Measurements from ENCODE around the gene DSG2. TPM values are rescaled to one million over a fixed set of nuclear protein-coding genes. Genes with fewer than 3 reads are reported as not detected.

Gene DSG2
- total and polyA plus RNA-seq, 10 donors = 0.06 to 0.79 (median 0.20) TPM; not detected in 1

GRCh38 chr18:31576670-31577069 is 78.7 kb downstream of the DSG2 start:
- Histone ChIP-seq H3K36me3 (no peaks in the 10 kb centered on the region), H3K4me1 (no peaks in the 10 kb centered on the region), H3K9me3 (no peaks in the 10 kb centered on the region), H3K27me3 (replicated peaks in 1 of 7) (no peaks in the 10 kb centered on the region), H3K27ac (no peak overlapping the region), H3K4me3 (no peak overlapping the region)
- WGBS, 5 donors = 43 to 64% (median 53%) methylated on average over 4 of the region's 4 CpGs
- intact Hi-C loops (cut with DNase I; ENCODE audit: low total_unique reads) = no loop called here
- TF ChIP-seq POLR2A (IDR thresholded peaks at IDR 0.05) (no peak), POLR2AphosphoS5 (IDR thresholded peaks at IDR 0.05) (no peak)
- TF ChIP-seq, protein P1, sequence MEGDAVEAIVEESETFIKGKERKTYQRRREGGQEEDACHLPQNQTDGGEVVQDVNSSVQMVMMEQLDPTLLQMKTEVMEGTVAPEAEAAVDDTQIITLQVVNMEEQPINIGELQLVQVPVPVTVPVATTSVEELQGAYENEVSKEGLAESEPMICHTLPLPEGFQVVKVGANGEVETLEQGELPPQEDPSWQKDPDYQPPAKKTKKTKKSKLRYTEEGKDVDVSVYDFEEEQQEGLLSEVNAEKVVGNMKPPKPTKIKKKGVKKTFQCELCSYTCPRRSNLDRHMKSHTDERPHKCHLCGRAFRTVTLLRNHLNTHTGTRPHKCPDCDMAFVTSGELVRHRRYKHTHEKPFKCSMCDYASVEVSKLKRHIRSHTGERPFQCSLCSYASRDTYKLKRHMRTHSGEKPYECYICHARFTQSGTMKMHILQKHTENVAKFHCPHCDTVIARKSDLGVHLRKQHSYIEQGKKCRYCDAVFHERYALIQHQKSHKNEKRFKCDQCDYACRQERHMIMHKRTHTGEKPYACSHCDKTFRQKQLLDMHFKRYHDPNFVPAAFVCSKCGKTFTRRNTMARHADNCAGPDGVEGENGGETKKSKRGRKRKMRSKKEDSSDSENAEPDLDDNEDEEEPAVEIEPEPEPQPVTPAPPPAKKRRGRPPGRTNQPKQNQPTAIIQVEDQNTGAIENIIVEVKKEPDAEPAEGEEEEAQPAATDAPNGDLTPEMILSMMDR (IDR thresholded peaks at IDR 0.05 in 8 of 11, conservative IDR thresholded peaks at IDR 0.05 in 3 of 11) = no peak
- DNase-seq = no peak

DNA sequence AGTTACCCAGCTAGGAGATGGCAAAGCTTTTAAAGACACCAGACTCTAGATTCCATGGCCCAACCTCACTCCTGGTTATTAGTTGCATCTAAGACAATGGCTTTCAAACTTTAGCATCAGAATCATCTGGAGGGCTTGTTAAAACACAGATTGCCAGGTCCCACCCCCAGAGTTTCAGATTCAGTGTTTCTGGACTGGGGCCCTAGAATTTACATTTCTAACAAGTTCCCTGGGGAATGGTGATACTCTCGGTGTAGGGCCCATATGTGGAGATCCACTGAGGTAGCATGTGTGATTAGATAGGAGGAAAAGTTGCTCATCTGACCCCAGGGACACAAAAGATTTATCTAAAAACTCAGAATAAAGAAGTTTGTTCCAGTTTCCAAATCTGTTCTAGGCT is 79.2 kb downstream of the DSG2 start:
- TF ChIP-seq POLR2A (IDR thresholded peaks at IDR 0.05) (no peak), POLR2AphosphoS5 (IDR thresholded peaks at IDR 0.05) (no peak)
- TF ChIP-seq, protein P1 (IDR thresholded peaks at IDR 0.05 in 8 of 11, conservative IDR thresholded peaks at IDR 0.05 in 3 of 11) = no peak
- WGBS, 5 donors = 34 to 87% (median 73%) methylated on average over 1 of the region's 1 CpG
- intact Hi-C loops (cut with DNase I; ENCODE audit: low total_unique reads) = no loop called here
- H3K4me1 ChIP-seq = no peaks in the 10 kb centered on the region
- H3K9me3 ChIP-seq = no peaks in the 10 kb centered on the region
- H3K27ac ChIP-seq = no peak overlapping the region
- no peaks in the 10 kb centered on the region for H3K36me3 ChIP-seq
- no peak overlapping the region for H3K4me3 ChIP-seq
- H3K27me3 ChIP-seq (replicated peaks in 1 of 7) = no peaks in the 10 kb centered on the region
- no peak for DNase-seq

GRCh38 chr18:31578126-31578525 is 80.1 kb downstream of the DSG2 start:
- no peak for DNase-seq
- no peaks in the 10 kb centered on the region for H3K4me1 ChIP-seq
- no peak overlapping the region for H3K27ac ChIP-seq
- TF ChIP-seq POLR2A (IDR thresholded peaks at IDR 0.05) (no peak), POLR2AphosphoS5 (IDR thresholded peaks at IDR 0.05) (no peak)
- TF ChIP-seq, protein P1 (IDR thresholded peaks at IDR 0.05 in 8 of 11, conservative IDR thresholded peaks at IDR 0.05 in 3 of 11) = no peak
- 91 to 98% (median 93%) methylated on average over 4 of the region's 4 CpGs for WGBS, 5 donors
- no peaks in the 10 kb centered on the region for H3K36me3 ChIP-seq
- no peaks in the 10 kb centered on the region for H3K27me3 ChIP-seq (replicated peaks in 1 of 7)
- H3K9me3 ChIP-seq = no peaks in the 10 kb centered on the region
- H3K4me3 ChIP-seq = no peak overlapping the region
- intact Hi-C loops (cut with DNase I; ENCODE audit: low total_unique reads) = no loop called here

- H3K4me3 ChIP-seq = no peak overlapping the region
- H3K27me3 ChIP-seq (replicated peaks in 1 of 7) = no peaks in the 10 kb centered on the region
- WGBS, 5 donors = 91 to 100% (median 98%) methylated on average over 2 of the region's 2 CpGs
- DNase-seq = no peak
- TF ChIP-seq, protein P1 (IDR thresholded peaks at IDR 0.05 in 8 of 11, conservative IDR thresholded peaks at IDR 0.05 in 3 of 11) = no peak
- TF ChIP-seq POLR2AphosphoS5 (IDR thresholded peaks at IDR 0.05) (no peak), POLR2A (IDR thresholded peaks at IDR 0.05) (no peak)
- no peaks in the 10 kb centered on the region for H3K4me1 ChIP-seq
- H3K27ac ChIP-seq = no peak overlapping the region
- intact Hi-C loops (cut with DNase I; ENCODE audit: low total_unique reads) = no loop called here
- no peaks in the 10 kb centered on the region for H3K36me3 ChIP-seq
- no peaks in the 10 kb centered on the region for H3K9me3 ChIP-seq
These were observed 81.4 kb downstream of the DSG2 start for GRCh38 chr18:31579375-31579774.
